NT2/D1 (cell line): ENCODE measurements around the gene PLCG2.

Source experiments
- DNase-seq: peaks from one replicate; pipeline ENCODE4 v3.0.0-alpha.2; 2011; ENCODE audit warnings: low read depth, low spot score
- H3K27me3 ChIP-seq: 2 replicates; pipeline ENCODE4 v1.6.0; 2011; ENCODE audit warnings: mild to moderate bottlenecking; ENCODE audit not compliant: insufficient read length, insufficient read depth
- H3K36me3 ChIP-seq: 2 replicates; pipeline ENCODE4 v1.6.1; 2011; ENCODE audit warnings: mild to moderate bottlenecking, low read length, mixed read lengths; ENCODE audit not compliant: insufficient read depth, insufficient read length
- H3K4me1 ChIP-seq: 2 replicates; pipeline ENCODE4 v1.5.1; 2011; ENCODE audit not compliant: insufficient read depth, insufficient read length
- H3K4me3 ChIP-seq: 2 replicates; pipeline ENCODE4 v1.5.1; 2011; ENCODE audit warnings: low read depth; ENCODE audit not compliant: insufficient read length
- H3K9ac ChIP-seq: 2 replicates; pipeline ENCODE4 v1.6.0; 2011; ENCODE audit warnings: low read depth; ENCODE audit not compliant: insufficient read length
- H3K9me3 ChIP-seq: 2 replicates; pipeline ENCODE4 v1.5.1; 2011; ENCODE audit warnings: mild to moderate bottlenecking, low read length; ENCODE audit not compliant: insufficient read depth
- SUZ12 ChIP-seq: IDR thresholded peaks from 2 replicates; pipeline ENCODE4 v1.6.1; 2011; ENCODE audit not compliant: insufficient read length, insufficient read depth; ENCODE audit errors: extremely low read depth
- YY1 ChIP-seq: IDR thresholded peaks from 2 replicates; pipeline ENCODE4 v1.6.1; 2011; ENCODE audit not compliant: insufficient read length, insufficient read depth
- ZNF274 ChIP-seq: IDR thresholded peaks from 2 replicates; pipeline ENCODE4 v1.6.1; 2011; ENCODE audit warnings: mild to moderate bottlenecking, low read depth, low read length

PLCG2 gene

DNA sequence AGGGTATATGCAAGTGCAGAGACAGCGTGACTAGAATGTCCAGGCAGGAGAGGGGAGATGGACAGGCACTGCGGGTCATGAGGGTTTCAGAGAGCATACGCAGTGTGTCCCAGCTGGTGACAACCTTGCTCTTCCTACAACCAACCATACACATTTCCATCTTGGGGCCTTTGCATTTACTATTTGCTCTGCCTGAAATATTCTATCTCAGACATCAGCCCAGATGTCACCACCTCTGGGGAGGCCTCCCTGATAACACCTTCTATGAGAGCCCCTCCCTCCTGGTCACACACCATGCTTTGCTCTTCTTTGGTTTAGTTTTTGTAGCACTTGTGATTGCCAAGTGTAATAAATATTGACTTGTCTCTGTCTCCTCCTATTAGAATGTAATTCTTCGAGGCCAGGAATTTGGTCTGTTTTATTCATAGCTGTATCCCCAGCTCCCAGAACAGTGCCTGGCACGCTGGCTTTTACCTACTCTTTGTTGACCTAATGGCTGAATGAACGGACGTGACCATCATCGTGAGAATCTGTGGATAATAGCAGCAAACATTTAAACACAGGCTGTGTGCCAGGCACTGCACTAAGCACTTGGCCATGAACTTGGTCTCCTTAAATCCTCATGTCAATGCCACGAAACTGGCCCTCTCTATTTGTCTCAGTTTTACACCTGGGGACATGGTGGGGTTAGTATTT, 51.9 kb downstream of the PLCG2 start:
- no peak overlapping the region for H3K9ac ChIP-seq
- H3K4me1 ChIP-seq, result peaks cover 18% of the 10 kb centered on the region
- no peak for TF ChIP-seq ZNF274
- no peak for TF ChIP-seq SUZ12
- TF ChIP-seq YY1, result no peak
- no peak for DNase-seq
- H3K9me3 ChIP-seq, result no peaks in the 10 kb centered on the region
- H3K27me3 ChIP-seq, result no peaks in the 10 kb centered on the region
- H3K4me3 ChIP-seq, result no peak overlapping the region
- H3K36me3 ChIP-seq, result no peaks in the 10 kb centered on the region

DNA sequence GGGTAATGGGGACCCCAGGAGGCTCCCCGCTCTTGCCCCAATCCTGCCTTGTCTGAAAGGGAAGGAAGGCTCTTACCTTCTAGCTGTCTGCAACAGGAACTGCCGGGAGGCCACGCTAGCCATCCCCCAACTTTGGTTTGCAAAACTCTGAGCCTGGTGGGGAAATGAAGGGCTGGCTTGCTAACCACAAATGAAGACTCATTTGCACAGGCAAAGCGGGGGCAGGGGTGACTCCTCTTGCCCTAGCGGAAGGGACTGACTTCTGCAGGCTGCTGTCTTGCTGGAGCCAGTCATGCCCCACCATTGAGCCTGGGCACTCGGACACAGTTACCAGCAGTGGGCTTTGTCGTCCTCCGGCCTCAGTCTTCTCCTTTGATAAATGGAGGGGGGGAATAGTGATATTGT, 52.6 kb downstream of the PLCG2 start:
- H3K4me1 ChIP-seq, result peaks cover 18% of the 10 kb centered on the region
- TF ChIP-seq YY1, result no peak
- TF ChIP-seq SUZ12, result no peak
- TF ChIP-seq ZNF274, result no peak
- H3K9me3 ChIP-seq, result no peaks in the 10 kb centered on the region
- no peaks in the 10 kb centered on the region for H3K27me3 ChIP-seq
- H3K9ac ChIP-seq, result no peak overlapping the region
- peak; percentile 42 for DNase-seq
- no peaks in the 10 kb centered on the region for H3K36me3 ChIP-seq
- H3K4me3 ChIP-seq, result no peak overlapping the region

DNA sequence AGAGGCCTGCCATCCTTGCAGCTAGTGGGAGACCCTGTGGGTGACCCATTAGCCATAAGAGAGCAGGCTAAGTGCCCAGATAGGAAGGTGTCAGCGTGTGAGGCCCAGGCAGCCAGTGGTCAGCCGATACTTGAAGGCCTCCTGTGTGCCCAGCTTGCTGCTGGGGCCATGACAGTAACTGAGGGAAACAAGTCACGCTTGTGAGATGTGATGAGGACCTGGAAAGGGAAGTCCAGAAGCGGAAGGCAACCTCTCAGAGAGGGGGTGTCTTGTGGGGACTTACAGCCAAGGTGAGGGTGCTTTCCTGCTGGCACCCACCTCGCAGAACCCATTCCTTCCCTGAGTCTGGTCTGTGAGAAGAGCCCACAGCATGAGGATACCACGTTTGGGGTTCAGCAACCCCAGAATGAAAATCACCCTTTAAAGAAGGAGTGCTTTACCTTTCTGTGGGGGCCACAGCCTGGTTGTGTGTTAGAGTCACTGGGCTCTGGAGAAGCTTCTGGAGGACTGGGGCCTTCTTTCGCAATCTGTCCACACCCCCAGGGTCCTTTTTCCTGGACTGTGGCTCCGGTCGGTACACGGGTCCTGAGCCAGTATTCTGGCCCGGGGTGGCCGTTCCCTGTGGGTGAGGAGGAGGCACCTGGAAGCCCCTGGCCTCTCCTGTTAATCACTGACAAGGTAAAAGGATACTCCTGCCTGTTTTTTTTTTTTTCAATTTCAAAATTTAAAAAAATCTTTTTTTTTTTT, 53.9 kb downstream of the PLCG2 start:
- no peaks in the 10 kb centered on the region for H3K27me3 ChIP-seq
- H3K36me3 ChIP-seq, result no peaks in the 10 kb centered on the region
- H3K4me1 ChIP-seq, result peaks cover 18% of the 10 kb centered on the region
- H3K4me3 ChIP-seq, result no peak overlapping the region
- no peak for TF ChIP-seq ZNF274
- TF ChIP-seq YY1, result no peak
- no peak for TF ChIP-seq SUZ12
- DNase-seq, result no peak
- H3K9ac ChIP-seq, result no peak overlapping the region
- H3K9me3 ChIP-seq, result no peaks in the 10 kb centered on the region

DNA sequence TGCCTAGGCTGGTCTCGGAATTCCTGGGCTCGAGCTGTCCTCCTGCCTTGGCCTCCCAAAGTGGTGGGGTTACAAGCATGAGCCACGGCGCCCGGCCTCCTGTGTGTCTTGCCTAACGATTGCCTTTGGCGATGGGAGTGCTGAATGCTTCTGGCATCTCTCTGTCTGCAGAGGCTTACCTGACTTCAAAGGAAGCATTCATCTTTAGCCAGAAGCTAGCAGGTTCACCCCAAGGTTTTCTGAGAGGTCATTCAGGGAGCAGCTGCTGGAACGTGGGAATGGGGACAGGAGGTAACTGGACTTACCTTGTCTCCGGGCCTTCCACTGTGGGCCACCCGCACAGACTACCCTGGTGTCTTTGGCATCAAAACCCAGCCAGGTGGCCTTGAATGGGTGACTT, 54.7 kb downstream of the PLCG2 start:
- TF ChIP-seq ZNF274 (no peak), YY1 (no peak), SUZ12 (no peak)
- Histone ChIP-seq H3K4me3 (no peak overlapping the region), H3K4me1 (peaks cover 18% of the 10 kb centered on the region), H3K9ac (no peak overlapping the region), H3K36me3 (no peaks in the 10 kb centered on the region), H3K27me3 (no peaks in the 10 kb centered on the region), H3K9me3 (no peaks in the 10 kb centered on the region)
- DNase-seq, result no peak

DNA sequence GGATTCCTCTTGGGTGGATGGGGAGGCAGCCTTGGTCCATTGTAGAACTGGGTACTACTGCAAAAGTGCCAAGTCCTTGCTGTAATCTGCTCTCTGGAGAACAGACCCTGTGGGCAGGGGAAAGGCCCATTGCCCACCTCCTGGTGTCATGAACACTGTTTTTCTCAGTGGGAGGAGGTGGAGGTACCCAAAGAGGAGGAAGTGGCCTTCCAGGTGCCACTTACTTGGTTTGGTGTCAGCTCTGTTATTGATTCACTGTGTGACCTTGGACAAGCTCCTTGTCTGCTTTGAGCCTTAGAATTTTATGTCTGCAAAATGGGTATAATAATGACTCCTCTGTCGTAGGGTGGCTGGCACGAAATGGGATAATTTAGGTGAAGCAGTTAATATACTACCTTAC, 55.8 kb downstream of the PLCG2 start:
- Histone ChIP-seq H3K9me3 (no peaks in the 10 kb centered on the region), H3K9ac (no peak overlapping the region), H3K36me3 (no peaks in the 10 kb centered on the region), H3K4me1 (peaks cover 18% of the 10 kb centered on the region), H3K27me3 (no peaks in the 10 kb centered on the region), H3K4me3 (no peak overlapping the region)
- DNase-seq, result no peak
- TF ChIP-seq ZNF274 (no peak), YY1 (no peak), SUZ12 (no peak)

DNA sequence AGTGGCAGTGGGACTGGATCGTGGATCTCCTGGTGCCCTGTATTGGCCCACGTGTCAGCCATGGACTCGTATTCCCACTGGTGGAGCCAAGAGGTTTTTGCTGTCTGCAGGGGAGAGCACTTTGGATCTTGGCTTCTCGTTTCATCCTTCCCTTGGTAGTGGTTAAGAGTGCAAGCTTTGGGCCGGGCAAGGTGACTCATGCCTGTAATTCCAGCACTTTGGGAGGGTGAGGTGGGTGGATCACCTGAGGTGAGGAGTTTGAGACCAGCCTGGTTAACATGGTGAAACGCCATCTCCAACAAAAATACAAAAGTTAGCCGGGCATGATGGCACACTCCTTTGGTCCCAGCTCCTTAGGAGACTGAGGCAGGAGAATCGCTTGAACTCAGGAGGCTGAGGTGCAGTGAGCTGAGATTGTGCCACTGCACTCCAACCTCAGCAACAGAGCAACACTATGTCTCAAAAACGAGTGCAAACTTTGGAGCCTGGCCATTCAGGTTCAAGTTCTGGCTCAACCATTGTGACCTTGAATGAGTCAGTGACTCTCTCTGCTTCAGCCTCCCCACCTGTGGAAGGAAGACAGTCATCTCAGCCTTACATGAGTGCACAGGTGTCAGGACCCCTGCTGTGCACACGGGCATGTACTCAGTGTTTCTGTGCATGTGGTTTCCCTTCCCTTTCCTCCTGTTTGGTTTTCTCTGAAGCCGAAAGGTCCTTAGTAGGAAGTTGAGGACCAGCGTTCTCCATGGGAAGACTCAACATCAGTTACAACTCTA, 57.4 kb downstream of the PLCG2 start:
- Histone ChIP-seq H3K9me3 (no peaks in the 10 kb centered on the region), H3K4me3 (no peak overlapping the region), H3K9ac (no peak overlapping the region), H3K36me3 (no peaks in the 10 kb centered on the region), H3K4me1 (peaks cover 17% of the 10 kb centered on the region), H3K27me3 (no peaks in the 10 kb centered on the region)
- no peak for TF ChIP-seq ZNF274
- TF ChIP-seq YY1, result no peak
- TF ChIP-seq SUZ12, result no peak
- DNase-seq, result no peak

DNA sequence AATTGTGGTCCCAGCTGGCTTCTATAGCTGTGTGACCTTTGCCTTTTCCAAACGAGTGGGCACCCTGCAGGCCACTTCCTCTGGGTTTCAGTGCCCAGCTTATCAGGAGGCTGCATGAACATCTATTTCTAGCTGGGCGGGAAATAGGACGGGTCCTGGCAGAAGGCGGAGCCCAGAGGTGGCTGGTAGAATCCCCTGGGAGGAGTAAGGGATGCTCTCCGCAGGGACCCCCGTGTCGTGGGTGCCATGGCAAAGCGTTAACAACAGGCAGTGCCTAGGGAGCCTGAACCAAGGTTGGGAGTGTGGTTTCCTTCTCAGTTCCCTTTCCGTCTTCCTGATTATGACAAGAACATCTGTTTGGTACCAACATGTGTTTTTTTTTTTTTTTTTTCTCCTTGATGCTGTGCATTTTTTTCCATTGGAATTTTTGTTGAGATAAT, 58.2 kb downstream of the PLCG2 start:
- Histone ChIP-seq H3K9ac (no peak overlapping the region), H3K36me3 (no peaks in the 10 kb centered on the region), H3K4me3 (no peak overlapping the region), H3K27me3 (no peaks in the 10 kb centered on the region), H3K4me1 (peaks cover 11% of the 10 kb centered on the region), H3K9me3 (no peaks in the 10 kb centered on the region)
- DNase-seq, result no peak
- no peak for TF ChIP-seq ZNF274
- no peak for TF ChIP-seq YY1
- TF ChIP-seq SUZ12, result no peak
